SK-N-SH (cell line): ENCODE results near the gene SHANK1. TPM values are rescaled to one million over a fixed set of nuclear protein-coding genes. Genes with fewer than 3 reads are reported as not detected.

Experiments
- CTCF ChIA-PET: fragments of 300-600, 350-600 bp; formaldehyde crosslinking; extraction: SDS; loops from one replicate; lab custom pipeline; 2021; lab: Yijun Ruan, JAX
- POLR2A ChIA-PET: fragments of 350-600 bp; sonication (Branson Sonifier 250); formaldehyde crosslinking; extraction: SDS; loops from one replicate; lab custom pipeline; 2020; ENCODE audit warnings: antibody characterized with exemption, inconsistent platforms; lab: Yijun Ruan, JAX
- DNase-seq: peaks from one replicate; pipeline ENCODE4 v3.0.0; 2012
- H2AFZ ChIP-seq: fragments of 200-600 bp; sonication (generic); 2 replicates; pipeline ENCODE4 v1.8.1; 2016; ENCODE audit warnings: antibody characterized with exemption, mild to moderate bottlenecking, low read depth
- H3F3A ChIP-seq: fragments of 200-600 bp; sonication (generic); replicated peaks from 2 replicates; pipeline ENCODE3; 2016; ENCODE audit warnings: antibody characterized with exemption, mild to moderate bottlenecking; ENCODE audit not compliant: insufficient read depth
- H3K27ac ChIP-seq, 2 experiments: fragments of 200-500 bp in 1 of 2; fragments of 200-600 bp in 1 of 2; sonication (Bioruptor generic) in 1 of 2; sonication (generic), shearing (Covaris generic) in 1 of 2; 2 replicates each; pipeline versions ENCODE4 v1.5.1 to v1.6.1; 2014 to 2016; ENCODE audit warnings: low read depth in 2 of 2, inconsistent platforms in 1 of 2, low read length in 1 of 2, mild to moderate bottlenecking in 1 of 2, mixed read lengths in 1 of 2
- H3K27me3 ChIP-seq: fragments of 200-600 bp; sonication (generic), shearing (Covaris generic); 2 replicates; pipeline ENCODE4 v1.6.1; 2016; ENCODE audit warnings: mixed run types; ENCODE audit not compliant: insufficient read depth
- H3K36me3 ChIP-seq, 2 experiments: fragments of 200-500 bp in 1 of 2; fragments of 200-600 bp in 1 of 2; sonication (Bioruptor generic) in 1 of 2; sonication (generic) in 1 of 2; replicated peaks in 1 of 2; 2 replicates each; pipeline versions ENCODE3 to v1.5.1; 2014 to 2016; ENCODE audit warnings: low read length in 1 of 2, mild to moderate bottlenecking in 1 of 2; ENCODE audit not compliant: insufficient read depth in 2 of 2, control insufficient read depth in 1 of 2
- H3K4me1 ChIP-seq, 2 experiments: fragments of 200-500 bp in 1 of 2; fragments of 200-600 bp in 1 of 2; sonication (Bioruptor generic) in 1 of 2; sonication (generic), shearing (Covaris generic) in 1 of 2; 2 replicates each; pipeline versions ENCODE4 v1.5.1 to v1.6.1; 2014 to 2016; ENCODE audit warnings: low read depth in 1 of 2, low read length in 1 of 2, mixed run types in 1 of 2; ENCODE audit not compliant: insufficient read depth in 2 of 2, control insufficient read depth in 1 of 2
- H3K4me2 ChIP-seq: fragments of 200-600 bp; sonication (generic), shearing (Covaris generic); 2 replicates; pipeline ENCODE4 v1.6.1; 2017; ENCODE audit warnings: mixed run types
- H3K4me3 ChIP-seq, 2 experiments: fragments of 200-500 bp in 1 of 2; fragments of 200-600 bp in 1 of 2; sonication (Bioruptor generic) in 1 of 2; sonication (generic), shearing (Covaris generic) in 1 of 2; 2 replicates each; pipeline versions ENCODE4 v1.5.1 to v1.8.1; 2014 to 2016; ENCODE audit warnings: low read depth in 2 of 2, inconsistent platforms in 1 of 2, low read length in 1 of 2, mild to moderate bottlenecking in 1 of 2, mixed read lengths in 1 of 2, moderate library complexity in 1 of 2
- H3K79me2 ChIP-seq: fragments of 200-600 bp; sonication (generic); 2 replicates; pipeline ENCODE4 v1.8.1; 2017; ENCODE audit warnings: mild to moderate bottlenecking; ENCODE audit not compliant: insufficient read depth
- H3K9ac ChIP-seq: fragments of 200-600 bp; sonication (generic); 2 replicates; pipeline ENCODE4 v1.6.1; 2017; ENCODE audit warnings: mixed run types
- H3K9me2 ChIP-seq: fragments of 200-600 bp; sonication (generic); 2 replicates; pipeline ENCODE4 v1.6.1; 2017; ENCODE audit warnings: mixed run types
- H3K9me3 ChIP-seq: fragments of 200-600 bp; sonication (generic); 2 replicates; pipeline ENCODE4 v1.6.1; 2017; ENCODE audit warnings: mixed run types, mild to moderate bottlenecking, moderate library complexity
- H4K20me1 ChIP-seq: fragments of 200-600 bp; sonication (generic); 2 replicates; pipeline ENCODE4 v1.6.1; 2017; ENCODE audit warnings: mild to moderate bottlenecking, mixed run types; ENCODE audit not compliant: insufficient read depth
- CHD2 ChIP-seq: fragments of 150-350 bp; IDR thresholded peaks from 2 replicates; pipeline ENCODE4 v1.6.1; 2018; ENCODE audit warnings: low read length; ENCODE audit not compliant: partially characterized antibody
- CTCF ChIP-seq: fragments of 200-600 bp; sonication (generic); IDR thresholded peaks from 2 replicates; pipeline ENCODE4 v1.6.1; 2017; ENCODE audit warnings: antibody characterized with exemption, mild to moderate bottlenecking, moderate library complexity
- ELF1 ChIP-seq: IDR thresholded peaks from 2 replicates; pipeline ENCODE4 v1.4.0; 2012
- EP300 ChIP-seq, 2 experiments: IDR thresholded peaks; 2 replicates each; pipeline versions ENCODE4 v1.4.0 to v1.6.1; 2012; ENCODE audit warnings: borderline replicate concordance in 1 of 2, low read depth in 1 of 2, low read length in 1 of 2
- FOSL2 ChIP-seq: IDR thresholded peaks from 2 replicates; pipeline ENCODE4 v1.4.0; 2012; ENCODE audit warnings: low read depth, mild to moderate bottlenecking, moderate library complexity, borderline replicate concordance
- GATA2 ChIP-seq: sonication (generic); formaldehyde crosslinking; IDR thresholded peaks from 2 replicates; pipeline ENCODE4 v1.5.0; 2020; ENCODE audit warnings: mild to moderate bottlenecking, missing genetic modification reagents
- IRF3 ChIP-seq: fragments of 150-350 bp; IDR thresholded peaks from 2 replicates; pipeline ENCODE4 v1.6.1; 2016; ENCODE audit warnings: mild to moderate bottlenecking, low read depth, low read length
- MAX ChIP-seq: IDR thresholded peaks from 2 replicates; pipeline ENCODE4 v1.4.0; 2012; ENCODE audit warnings: low read depth
- MEF2A ChIP-seq: IDR thresholded peaks from 2 replicates; pipeline ENCODE4 v1.4.0; 2012; ENCODE audit warnings: low read depth, borderline replicate concordance
- NFIC ChIP-seq: IDR thresholded peaks from 2 replicates; pipeline ENCODE4 v1.4.0; 2012; ENCODE audit warnings: borderline replicate concordance
- POLR2AphosphoS5 ChIP-seq: IDR thresholded peaks from 2 replicates; pipeline ENCODE4 v1.6.1; 2012; ENCODE audit warnings: low read depth, low read length
- RFX5 ChIP-seq: IDR thresholded peaks from 2 replicates; pipeline ENCODE4 v1.6.1; 2012; ENCODE audit warnings: mild to moderate bottlenecking, improper control_type of control experiment, low read length
- RXRA ChIP-seq: IDR thresholded peaks from 2 replicates; pipeline ENCODE4 v1.4.0; 2012; ENCODE audit warnings: low read depth, mild to moderate bottlenecking, borderline replicate concordance
- SIN3A ChIP-seq: IDR thresholded peaks from 2 replicates; pipeline ENCODE4 v1.6.1; 2012; ENCODE audit warnings: low read depth, mild to moderate bottlenecking, low read length, moderate library complexity, borderline replicate concordance
- SMC3 ChIP-seq: IDR thresholded peaks from 2 replicates; pipeline ENCODE4 v1.6.1; 2012; ENCODE audit warnings: low read depth, low read length, improper control_type of control experiment
- TAF1 ChIP-seq: IDR thresholded peaks from 2 replicates; pipeline ENCODE4 v1.6.1; 2012; ENCODE audit warnings: low read depth, mild to moderate bottlenecking, low read length, moderate library complexity, borderline replicate concordance
- TCF12 ChIP-seq: IDR thresholded peaks from 2 replicates; pipeline ENCODE4 v1.4.0; 2012
- USF1 ChIP-seq: IDR thresholded peaks from 2 replicates; pipeline ENCODE4 v1.4.0; 2012; ENCODE audit warnings: low read depth, borderline replicate concordance
- YY1 ChIP-seq: IDR thresholded peaks from 2 replicates; pipeline ENCODE4 v1.4.0; 2012; ENCODE audit warnings: low read depth, mild to moderate bottlenecking
- WGBS: methylation state at CpG from one replicate; pipeline ENCODE4 v1.1.6; 2017; ENCODE audit warnings: low lambda C conversion rate; 5-methylcytosine and 5-hydroxymethylcytosine counted together
- polyA plus RNA-seq, 3 experiments: library from polyadenylated mRNA; depleted of rRNA; stranded (reverse); fragments of >200 nt; gene quantifications; 2 replicates each; pipeline ENCODE4 v1.2.3, GENCODE V29; 2012

Gene SHANK1
- polyA plus RNA-seq, 1 of the 3 experiments (the other 2 are of a cell fraction): 0.28 TPM

- TF ChIP-seq CTCF (peak; percentile 87), GATA2 (CRISPR knock-in tag) (no peak), FOSL2 (no peak), POLR2AphosphoS5 (no peak)
These were observed 50.1 kb downstream of the SHANK1 start (continued) for GRCh38 chr19:50669302-50670101.

GRCh38 chr19:50668879-50669278 is 50.7 kb downstream of the SHANK1 start:
- TF ChIP-seq RXRA (no peak), IRF3 (no peak), ELF1 (no peak), TCF12 (no peak), EP300 (IDR thresholded peaks at IDR 0.05; ENCODE audit: borderline replicate concordance in 1 of 2, low read depth in 1 of 2, low read length in 1 of 2) (no peak)
- H3K4me1 ChIP-seq: no peaks in the 10 kb centered on the region
- no peaks in the 10 kb centered on the region for H3F3A ChIP-seq
- H3K36me3 ChIP-seq: no peaks in the 10 kb centered on the region
- H2AFZ ChIP-seq: no peak overlapping the region
- no peaks in the 10 kb centered on the region for H3K9me2 ChIP-seq
- no peak overlapping the region for H3K4me2 ChIP-seq
- POLR2A ChIA-PET: no interaction called here
- no peaks in the 10 kb centered on the region for H4K20me1 ChIP-seq
- no peaks in the 10 kb centered on the region for H3K9me3 ChIP-seq
- H3K9ac ChIP-seq: no peak overlapping the region
- CTCF ChIA-PET: interaction anchor here (0.6 to 3.7 kb wide), 20 partner anchors 9 to 129 kb away, joined by 3 to 44 read pairs (median 6); partner anchors contain the start of genes C19orf81 and CLEC11A
- no peaks in the 10 kb centered on the region for H3K27me3 ChIP-seq
- H3K4me3 ChIP-seq: no peak overlapping the region
- no peak overlapping the region for H3K27ac ChIP-seq
- 67% methylated on average over 19 of the region's 20 CpGs for WGBS
- DNase-seq: no peak
- H3K79me2 ChIP-seq: no peaks in the 10 kb centered on the region

GRCh38 chr19:50668416-50668815 is 51.2 kb downstream of the SHANK1 start:
- Histone ChIP-seq H3K79me2 (no peaks in the 10 kb centered on the region), H4K20me1 (no peaks in the 10 kb centered on the region), H3K4me3 (no peak overlapping the region), H3F3A (no peaks in the 10 kb centered on the region), H3K4me2 (no peak overlapping the region), H3K27ac (no peak overlapping the region), H3K9me3 (no peaks in the 10 kb centered on the region), H3K27me3 (no peaks in the 10 kb centered on the region), H3K4me1 (no peaks in the 10 kb centered on the region), H3K9ac (no peak overlapping the region), H2AFZ (no peak overlapping the region), H3K9me2 (no peaks in the 10 kb centered on the region), H3K36me3 (no peaks in the 10 kb centered on the region)
- WGBS: 72% methylated on average over 26 of the region's 49 CpGs
- no peak for DNase-seq
- ChIA-PET CTCF (no interaction called here), POLR2A (no interaction called here)
- no peak for TF ChIP-seq RXRA
- no peak for TF ChIP-seq CHD2
- TF ChIP-seq ELF1: no peak
- TF ChIP-seq MAX: no peak
- TF ChIP-seq SIN3A: no peak
- no peak for TF ChIP-seq MEF2A
- no peak for TF ChIP-seq NFIC
- no peak for TF ChIP-seq SMC3
- no peak for TF ChIP-seq RFX5
- no peak for TF ChIP-seq CTCF
- TF ChIP-seq USF1: no peak
- TF ChIP-seq TAF1: no peak
- no peak for TF ChIP-seq YY1
- no peak for TF ChIP-seq EP300 (IDR thresholded peaks at IDR 0.05; ENCODE audit: borderline replicate concordance in 1 of 2, low read depth in 1 of 2, low read length in 1 of 2)
